SK-N-SH (cell line): ENCODE measurements around the gene SLC27A3. TPM values are rescaled to one million over a fixed set of nuclear protein-coding genes. Genes with fewer than 3 reads are reported as not detected.

Experiments
- CTCF ChIA-PET: fragments of 300-600, 350-600 bp; formaldehyde crosslinking; extraction: SDS; loops from one replicate; lab custom pipeline; 2021; lab: Yijun Ruan, JAX
- POLR2A ChIA-PET: fragments of 350-600 bp; sonication (Branson Sonifier 250); formaldehyde crosslinking; extraction: SDS; loops from one replicate; lab custom pipeline; 2020; ENCODE audit warnings: antibody characterized with exemption, inconsistent platforms; lab: Yijun Ruan, JAX
- DNase-seq: peaks from one replicate; pipeline ENCODE4 v3.0.0; 2012
- H2AFZ ChIP-seq: fragments of 200-600 bp; sonication (generic); 2 replicates; pipeline ENCODE4 v1.8.1; 2016; ENCODE audit warnings: antibody characterized with exemption, mild to moderate bottlenecking, low read depth
- H3F3A ChIP-seq: fragments of 200-600 bp; sonication (generic); replicated peaks from 2 replicates; pipeline ENCODE3; 2016; ENCODE audit warnings: antibody characterized with exemption, mild to moderate bottlenecking; ENCODE audit not compliant: insufficient read depth
- H3K27ac ChIP-seq, 2 experiments: fragments of 200-500 bp in 1 of 2; fragments of 200-600 bp in 1 of 2; sonication (Bioruptor generic) in 1 of 2; sonication (generic), shearing (Covaris generic) in 1 of 2; 2 replicates each; pipeline versions ENCODE4 v1.5.1 to v1.6.1; 2014 to 2016; ENCODE audit warnings: low read depth in 2 of 2, inconsistent platforms in 1 of 2, low read length in 1 of 2, mild to moderate bottlenecking in 1 of 2, mixed read lengths in 1 of 2
- H3K27me3 ChIP-seq: fragments of 200-600 bp; sonication (generic), shearing (Covaris generic); 2 replicates; pipeline ENCODE4 v1.6.1; 2016; ENCODE audit warnings: mixed run types; ENCODE audit not compliant: insufficient read depth
- H3K36me3 ChIP-seq, 2 experiments: fragments of 200-500 bp in 1 of 2; fragments of 200-600 bp in 1 of 2; sonication (Bioruptor generic) in 1 of 2; sonication (generic) in 1 of 2; replicated peaks in 1 of 2; 2 replicates each; pipeline versions ENCODE3 to v1.5.1; 2014 to 2016; ENCODE audit warnings: low read length in 1 of 2, mild to moderate bottlenecking in 1 of 2; ENCODE audit not compliant: insufficient read depth in 2 of 2, control insufficient read depth in 1 of 2
- H3K4me1 ChIP-seq, 2 experiments: fragments of 200-500 bp in 1 of 2; fragments of 200-600 bp in 1 of 2; sonication (Bioruptor generic) in 1 of 2; sonication (generic), shearing (Covaris generic) in 1 of 2; 2 replicates each; pipeline versions ENCODE4 v1.5.1 to v1.6.1; 2014 to 2016; ENCODE audit warnings: low read depth in 1 of 2, low read length in 1 of 2, mixed run types in 1 of 2; ENCODE audit not compliant: insufficient read depth in 2 of 2, control insufficient read depth in 1 of 2
- H3K4me2 ChIP-seq: fragments of 200-600 bp; sonication (generic), shearing (Covaris generic); 2 replicates; pipeline ENCODE4 v1.6.1; 2017; ENCODE audit warnings: mixed run types
- H3K4me3 ChIP-seq, 2 experiments: fragments of 200-500 bp in 1 of 2; fragments of 200-600 bp in 1 of 2; sonication (Bioruptor generic) in 1 of 2; sonication (generic), shearing (Covaris generic) in 1 of 2; 2 replicates each; pipeline versions ENCODE4 v1.5.1 to v1.8.1; 2014 to 2016; ENCODE audit warnings: low read depth in 2 of 2, inconsistent platforms in 1 of 2, low read length in 1 of 2, mild to moderate bottlenecking in 1 of 2, mixed read lengths in 1 of 2, moderate library complexity in 1 of 2
- H3K79me2 ChIP-seq: fragments of 200-600 bp; sonication (generic); 2 replicates; pipeline ENCODE4 v1.8.1; 2017; ENCODE audit warnings: mild to moderate bottlenecking; ENCODE audit not compliant: insufficient read depth
- H3K9ac ChIP-seq: fragments of 200-600 bp; sonication (generic); 2 replicates; pipeline ENCODE4 v1.6.1; 2017; ENCODE audit warnings: mixed run types
- H3K9me2 ChIP-seq: fragments of 200-600 bp; sonication (generic); 2 replicates; pipeline ENCODE4 v1.6.1; 2017; ENCODE audit warnings: mixed run types
- H3K9me3 ChIP-seq: fragments of 200-600 bp; sonication (generic); 2 replicates; pipeline ENCODE4 v1.6.1; 2017; ENCODE audit warnings: mixed run types, mild to moderate bottlenecking, moderate library complexity
- H4K20me1 ChIP-seq: fragments of 200-600 bp; sonication (generic); 2 replicates; pipeline ENCODE4 v1.6.1; 2017; ENCODE audit warnings: mild to moderate bottlenecking, mixed run types; ENCODE audit not compliant: insufficient read depth
- EZH2phosphoT487 ChIP-seq: fragments of 200-600 bp; sonication (generic); IDR thresholded peaks from 2 replicates; pipeline ENCODE4 v1.6.1; 2017; ENCODE audit warnings: low read depth, mixed run types, mild to moderate bottlenecking, antibody characterized with exemption, moderate library complexity, borderline replicate concordance
- FOSL2 ChIP-seq: IDR thresholded peaks from 2 replicates; pipeline ENCODE4 v1.4.0; 2012; ENCODE audit warnings: low read depth, mild to moderate bottlenecking, moderate library complexity, borderline replicate concordance
- FOXJ3 ChIP-seq: sonication (generic); formaldehyde crosslinking; IDR thresholded peaks from 2 replicates; pipeline ENCODE4 v1.5.1; 2020; ENCODE audit warnings: mild to moderate bottlenecking, missing genetic modification reagents
- GABPA ChIP-seq: IDR thresholded peaks from 2 replicates; pipeline ENCODE4 v1.4.0; 2012; ENCODE audit warnings: low read depth, mild to moderate bottlenecking
- GATA2 ChIP-seq: sonication (generic); formaldehyde crosslinking; IDR thresholded peaks from 2 replicates; pipeline ENCODE4 v1.5.0; 2020; ENCODE audit warnings: mild to moderate bottlenecking, missing genetic modification reagents
- IRF3 ChIP-seq: fragments of 150-350 bp; IDR thresholded peaks from 2 replicates; pipeline ENCODE4 v1.6.1; 2016; ENCODE audit warnings: mild to moderate bottlenecking, low read depth, low read length
- JUND ChIP-seq: IDR thresholded peaks from 2 replicates; pipeline ENCODE4 v1.4.0; 2012
- NFIC ChIP-seq: IDR thresholded peaks from 2 replicates; pipeline ENCODE4 v1.4.0; 2012; ENCODE audit warnings: borderline replicate concordance
- RFX5 ChIP-seq: IDR thresholded peaks from 2 replicates; pipeline ENCODE4 v1.6.1; 2012; ENCODE audit warnings: mild to moderate bottlenecking, improper control_type of control experiment, low read length
- RXRA ChIP-seq: IDR thresholded peaks from 2 replicates; pipeline ENCODE4 v1.4.0; 2012; ENCODE audit warnings: low read depth, mild to moderate bottlenecking, borderline replicate concordance
- TEAD4 ChIP-seq: IDR thresholded peaks from 2 replicates; pipeline ENCODE4 v1.4.0; 2012; ENCODE audit warnings: mild to moderate bottlenecking, borderline replicate concordance; ENCODE audit not compliant: insufficient read depth
- YY1 ChIP-seq: IDR thresholded peaks from 2 replicates; pipeline ENCODE4 v1.4.0; 2012; ENCODE audit warnings: low read depth, mild to moderate bottlenecking
- WGBS: methylation state at CpG from one replicate; pipeline ENCODE4 v1.1.6; 2017; ENCODE audit warnings: low lambda C conversion rate; 5-methylcytosine and 5-hydroxymethylcytosine counted together
- polyA plus RNA-seq, 3 experiments: library from polyadenylated mRNA; depleted of rRNA; stranded (reverse); fragments of >200 nt; gene quantifications; 2 replicates each; pipeline ENCODE4 v1.2.3, GENCODE V29; 2012
- TF ChIP-seq, protein P1 (sequence below): IDR thresholded peaks from 2 replicates; pipeline ENCODE4 v1.6.1; 2012; ENCODE audit warnings: mild to moderate bottlenecking, low read depth, low read length, moderate library complexity

Gene SLC27A3
- polyA plus RNA-seq, 1 of the 3 experiments (the other 2 are of a cell fraction): 9.0 TPM

GRCh38 chr1:153805042-153805745 is 30.0 kb downstream of the SLC27A3 start:
- H3K4me2 ChIP-seq: no peak overlapping the region

More at GRCh38 chr1:153805042-153805745, 30.0 kb downstream of the SLC27A3 start:
- 0 out of 2 replicates have a peak overlapping the region, but pooled peaks have one; percentile 29 for H3K9ac ChIP-seq
- peak overlapping the region in 1 of 2 experiments; percentile 57; a peak in 2 of 4 replicates for H3K27ac ChIP-seq
- H3K79me2 ChIP-seq: no peaks in the 10 kb centered on the region
- H3K4me1 ChIP-seq: peaks cover 5 to 8% of the 10 kb centered on the region in 2 experiments; a peak in 2 of 4 replicates
- H3K36me3 ChIP-seq: peaks cover 14 to 34% of the 10 kb centered on the region in 2 experiments
- peaks cover 5% of the 10 kb centered on the region for H3F3A ChIP-seq
- WGBS: 78% methylated on average over 5 of the region's 5 CpGs
- no peak overlapping the region for H2AFZ ChIP-seq
- H3K9me3 ChIP-seq: no peaks in the 10 kb centered on the region
- no peak overlapping the region for H3K4me3 ChIP-seq
- no peaks in the 10 kb centered on the region for H3K9me2 ChIP-seq
- H3K27me3 ChIP-seq: no peaks in the 10 kb centered on the region
- TF ChIP-seq FOXJ3 (CRISPR knock-in tag) (no peak), TEAD4 (no peak), IRF3 (no peak), YY1 (no peak), GABPA (no peak), NFIC (peak; percentile 59), EZH2phosphoT487 (no peak), JUND (no peak), GATA2 (CRISPR knock-in tag) (no peak), RFX5 (no peak), RXRA (no peak), FOSL2 (peak; percentile 34; the same call in 1 of the 2 replicates)
- TF ChIP-seq, protein P1, sequence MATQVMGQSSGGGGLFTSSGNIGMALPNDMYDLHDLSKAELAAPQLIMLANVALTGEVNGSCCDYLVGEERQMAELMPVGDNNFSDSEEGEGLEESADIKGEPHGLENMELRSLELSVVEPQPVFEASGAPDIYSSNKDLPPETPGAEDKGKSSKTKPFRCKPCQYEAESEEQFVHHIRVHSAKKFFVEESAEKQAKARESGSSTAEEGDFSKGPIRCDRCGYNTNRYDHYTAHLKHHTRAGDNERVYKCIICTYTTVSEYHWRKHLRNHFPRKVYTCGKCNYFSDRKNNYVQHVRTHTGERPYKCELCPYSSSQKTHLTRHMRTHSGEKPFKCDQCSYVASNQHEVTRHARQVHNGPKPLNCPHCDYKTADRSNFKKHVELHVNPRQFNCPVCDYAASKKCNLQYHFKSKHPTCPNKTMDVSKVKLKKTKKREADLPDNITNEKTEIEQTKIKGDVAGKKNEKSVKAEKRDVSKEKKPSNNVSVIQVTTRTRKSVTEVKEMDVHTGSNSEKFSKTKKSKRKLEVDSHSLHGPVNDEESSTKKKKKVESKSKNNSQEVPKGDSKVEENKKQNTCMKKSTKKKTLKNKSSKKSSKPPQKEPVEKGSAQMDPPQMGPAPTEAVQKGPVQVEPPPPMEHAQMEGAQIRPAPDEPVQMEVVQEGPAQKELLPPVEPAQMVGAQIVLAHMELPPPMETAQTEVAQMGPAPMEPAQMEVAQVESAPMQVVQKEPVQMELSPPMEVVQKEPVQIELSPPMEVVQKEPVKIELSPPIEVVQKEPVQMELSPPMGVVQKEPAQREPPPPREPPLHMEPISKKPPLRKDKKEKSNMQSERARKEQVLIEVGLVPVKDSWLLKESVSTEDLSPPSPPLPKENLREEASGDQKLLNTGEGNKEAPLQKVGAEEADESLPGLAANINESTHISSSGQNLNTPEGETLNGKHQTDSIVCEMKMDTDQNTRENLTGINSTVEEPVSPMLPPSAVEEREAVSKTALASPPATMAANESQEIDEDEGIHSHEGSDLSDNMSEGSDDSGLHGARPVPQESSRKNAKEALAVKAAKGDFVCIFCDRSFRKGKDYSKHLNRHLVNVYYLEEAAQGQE: no peak
- no peaks in the 10 kb centered on the region for H4K20me1 ChIP-seq
- no peak for DNase-seq
- ChIA-PET POLR2A (interaction anchor here (1.1 to 1.3 kb wide), 2 partner anchors 22 to 185 kb away, joined by 3 to 5 read pairs; partner anchors contain the start of gene RPS27), CTCF (interaction anchor here (1.1 to 3.7 kb wide), 3 partner anchors 16 to 182 kb away, joined by 3 to 26 read pairs (median 16); partner anchors contain the start of gene RAB13)
